PC-9 (cell line): ENCODE results near the gene BPIFA2.

Experiments
- CTCF ChIP-seq: fragments of 200-600 bp; sonication (generic); conservative IDR thresholded peaks from 2 replicates; pipeline ENCODE4 v1.6.1; 2017; ENCODE audit warnings: mixed run types, antibody characterized with exemption, mild to moderate bottlenecking, moderate library complexity
- EZH2 ChIP-seq: fragments of 200-600 bp; sonication (generic); IDR thresholded peaks from 2 replicates; pipeline ENCODE4 v1.8.0; 2017; ENCODE audit warnings: antibody characterized with exemption, low read depth

GRCh38 chr20:33192912-33193501, 25.0 kb downstream of the BPIFA2 start:
- TF ChIP-seq CTCF = no peak
- TF ChIP-seq EZH2 = no peak
